Measurements from ENCODE around the gene GSN. TPM values are rescaled to one million over a fixed set of nuclear protein-coding genes. Genes with fewer than 3 reads are reported as not detected.

Gene GSN
- total and polyA plus RNA-seq, 9 of the 15 experiments (the other 6 are each of a cell fraction or from before 2014, with no cell fraction given) = 0.39 to 16.6 (median 8.2) TPM

DNA sequence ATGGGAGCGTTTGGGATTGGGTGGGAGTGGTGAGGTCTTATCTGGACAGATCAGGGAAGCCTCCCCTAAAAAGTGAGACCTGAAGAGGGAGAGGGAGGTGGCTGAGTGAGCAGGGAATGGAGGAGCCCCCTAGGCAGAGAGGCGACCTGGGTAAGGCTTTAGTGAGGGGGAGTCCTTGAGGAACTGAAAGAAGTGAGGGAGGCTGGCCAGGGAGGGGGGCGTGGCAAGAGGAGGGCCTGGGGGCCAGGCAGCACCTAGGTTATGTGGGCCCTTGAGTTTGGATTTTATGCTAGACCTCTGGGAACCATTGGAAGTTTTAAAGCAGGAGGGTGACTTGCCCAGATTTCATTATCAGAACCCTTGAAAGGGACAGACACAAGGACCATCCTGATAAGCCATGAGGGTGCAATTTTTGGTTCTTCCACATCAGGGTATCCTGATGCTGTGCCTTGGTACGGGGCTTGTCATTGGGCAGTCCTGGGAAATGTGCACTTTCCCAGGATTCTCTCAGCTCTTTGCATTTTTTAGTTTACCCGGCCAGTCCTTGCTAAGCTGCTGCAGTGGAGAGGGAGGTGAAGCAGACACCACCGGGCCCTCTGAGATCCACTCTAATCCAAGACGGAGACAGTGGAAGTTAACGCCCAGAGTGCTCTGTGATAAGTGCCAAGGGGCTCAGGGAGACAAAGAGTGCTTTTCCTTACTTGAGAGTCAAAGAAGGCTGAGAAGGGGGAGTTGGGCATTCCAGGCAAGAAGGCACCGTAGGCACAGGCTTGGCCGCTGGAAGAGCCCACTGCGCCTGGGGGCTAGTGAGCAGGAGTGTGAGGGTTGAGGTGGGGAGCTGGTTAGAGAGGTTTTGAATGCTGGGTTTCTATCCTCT is 16.1 kb downstream of the GSN start (continued):
- TF ChIP-seq TEAD4 (IDR thresholded peaks at IDR 0.05; ENCODE audit: low read length) (0 out of 2 replicates have a peak, but pooled peaks have one; percentile 42), TEAD4 (CRISPR knock-in tag; IDR thresholded peaks at IDR 0.05; ENCODE audit: borderline replicate concordance) (no peak), PRPF4 (IDR thresholded peaks at IDR 0.05; ENCODE audit: insufficient read depth, low read depth, low read length, poor library complexity, severe bottlenecking) (no peak), MAFG (tag; conservative IDR thresholded peaks at IDR 0.05) (peak; percentile 65; the same call in 1 of the 2 replicates), CBFA2T2 (conservative IDR thresholded peaks at IDR 0.05) (peak; percentile 50; the same call in 1 of the 2 replicates), BRCA1 (IDR thresholded peaks at IDR 0.05) (no peak), BRCA1 (CRISPR knock-in tag; IDR thresholded peaks at IDR 0.05) (no peak), SOX6 (IDR thresholded peaks at IDR 0.05) (peak; percentile 44; the same call in 1 of the 2 replicates), U2AF2 (optimal IDR thresholded peaks at IDR 0.05; ENCODE audit: low read depth, low read length) (no peak), HNRNPL (IDR thresholded peaks at IDR 0.05; ENCODE audit: low read depth, low read length) (no peak), THRAP3 (IDR thresholded peaks at IDR 0.05; ENCODE audit: borderline replicate concordance) (no peak), NCOA6 (IDR thresholded peaks at IDR 0.05) (no peak), FOSL1 (tag; conservative IDR thresholded peaks at IDR 0.05) (no peak), ZC3H4 (CRISPR knock-in tag; IDR thresholded peaks at IDR 0.05; ENCODE audit: borderline replicate concordance) (no peak), ZNF644 (tag; IDR thresholded peaks at IDR 0.05; ENCODE audit: low read depth) (no peak), EWSR1 (IDR thresholded peaks at IDR 0.05; ENCODE audit: borderline replicate concordance, low read depth, partially characterized antibody) (no peak), MCM7 (IDR thresholded peaks at IDR 0.05) (no peak), SNAPC5 (CRISPR knock-in tag; IDR thresholded peaks at IDR 0.05) (no peak), RBM14 (IDR thresholded peaks at IDR 0.05; ENCODE audit: borderline replicate concordance, insufficient read depth, low read depth, low read length) (no peak), JUN (IDR thresholded peaks at IDR 0.05; ENCODE audit: borderline replicate concordance, low read depth, low read length) (no peak), JUN (CRISPR knock-in tag; IDR thresholded peaks at IDR 0.05; ENCODE audit: borderline replicate concordance) (no peak), HDAC2 (IDR thresholded peaks at IDR 0.05) (peak; percentile 31; the same call in 1 of the 2 replicates), KDM1A (IDR thresholded peaks at IDR 0.05) (peak; percentile 83 to 85), CAMTA2 (CRISPR knock-in tag; conservative IDR thresholded peaks at IDR 0.05) (no peak)
- TF ChIP-seq, protein P1, sequence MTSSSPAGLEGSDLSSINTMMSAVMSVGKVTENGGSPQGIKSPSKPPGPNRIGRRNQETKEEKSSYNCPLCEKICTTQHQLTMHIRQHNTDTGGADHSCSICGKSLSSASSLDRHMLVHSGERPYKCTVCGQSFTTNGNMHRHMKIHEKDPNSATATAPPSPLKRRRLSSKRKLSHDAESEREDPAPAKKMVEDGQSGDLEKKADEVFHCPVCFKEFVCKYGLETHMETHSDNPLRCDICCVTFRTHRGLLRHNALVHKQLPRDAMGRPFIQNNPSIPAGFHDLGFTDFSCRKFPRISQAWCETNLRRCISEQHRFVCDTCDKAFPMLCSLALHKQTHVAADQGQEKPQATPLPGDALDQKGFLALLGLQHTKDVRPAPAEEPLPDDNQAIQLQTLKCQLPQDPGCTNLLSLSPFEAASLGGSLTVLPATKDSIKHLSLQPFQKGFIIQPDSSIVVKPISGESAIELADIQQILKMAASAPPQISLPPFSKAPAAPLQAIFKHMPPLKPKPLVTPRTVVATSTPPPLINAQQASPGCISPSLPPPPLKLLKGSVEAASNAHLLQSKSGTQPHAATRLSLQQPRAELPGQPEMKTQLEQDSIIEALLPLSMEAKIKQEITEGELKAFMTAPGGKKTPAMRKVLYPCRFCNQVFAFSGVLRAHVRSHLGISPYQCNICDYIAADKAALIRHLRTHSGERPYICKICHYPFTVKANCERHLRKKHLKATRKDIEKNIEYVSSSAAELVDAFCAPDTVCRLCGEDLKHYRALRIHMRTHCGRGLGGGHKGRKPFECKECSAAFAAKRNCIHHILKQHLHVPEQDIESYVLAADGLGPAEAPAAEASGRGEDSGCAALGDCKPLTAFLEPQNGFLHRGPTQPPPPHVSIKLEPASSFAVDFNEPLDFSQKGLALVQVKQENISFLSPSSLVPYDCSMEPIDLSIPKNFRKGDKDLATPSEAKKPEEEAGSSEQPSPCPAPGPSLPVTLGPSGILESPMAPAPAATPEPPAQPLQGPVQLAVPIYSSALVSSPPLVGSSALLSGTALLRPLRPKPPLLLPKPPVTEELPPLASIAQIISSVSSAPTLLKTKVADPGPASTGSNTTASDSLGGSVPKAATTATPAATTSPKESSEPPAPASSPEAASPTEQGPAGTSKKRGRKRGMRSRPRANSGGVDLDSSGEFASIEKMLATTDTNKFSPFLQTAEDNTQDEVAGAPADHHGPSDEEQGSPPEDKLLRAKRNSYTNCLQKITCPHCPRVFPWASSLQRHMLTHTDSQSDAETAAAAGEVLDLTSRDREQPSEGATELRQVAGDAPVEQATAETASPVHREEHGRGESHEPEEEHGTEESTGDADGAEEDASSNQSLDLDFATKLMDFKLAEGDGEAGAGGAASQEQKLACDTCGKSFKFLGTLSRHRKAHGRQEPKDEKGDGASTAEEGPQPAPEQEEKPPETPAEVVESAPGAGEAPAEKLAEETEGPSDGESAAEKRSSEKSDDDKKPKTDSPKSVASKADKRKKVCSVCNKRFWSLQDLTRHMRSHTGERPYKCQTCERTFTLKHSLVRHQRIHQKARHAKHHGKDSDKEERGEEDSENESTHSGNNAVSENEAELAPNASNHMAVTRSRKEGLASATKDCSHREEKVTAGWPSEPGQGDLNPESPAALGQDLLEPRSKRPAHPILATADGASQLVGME (CRISPR knock-in tag; IDR thresholded peaks at IDR 0.05) = no peak

Measured in K562 (cell line).